Panc1 (cell line): ENCODE results near the gene N4BP2L2. TPM values are rescaled to one million over a fixed set of nuclear protein-coding genes. Genes with fewer than 3 reads are reported as not detected.

Source experiments
- ATAC-seq: fragments of 200-7000 bp; cut with Tn5 transposase; 2 replicates; pipeline ENCODE4 v1.9.1; 2020; ENCODE audit warnings: mild to moderate bottlenecking, moderate library complexity
- BruUV-seq: library from RNA; stranded (reverse); fragments of 400-500 nt; replicated peaks from 2 replicates; lab custom pipeline; 2021; lab: Mats Ljungman, UMichigan
- CTCF ChIA-PET: fragments of 300-600 bp; sonication (Branson Sonifier 250); formaldehyde crosslinking; loops from one replicate; lab custom pipeline; 2022; ENCODE audit warnings: antibody characterized with exemption; lab: Charles Lee
- POLR2A ChIA-PET: fragments of 300-600 bp; sonication (Branson Sonifier 250); formaldehyde crosslinking; loops from one replicate; lab custom pipeline; 2022; ENCODE audit warnings: antibody characterized with exemption; lab: Charles Lee
- DNase-seq: peaks from one replicate; pipeline ENCODE4 v3.0.0-alpha.2; 2010; ENCODE audit warnings: low read depth, low spot score
- H3K27ac ChIP-seq: 2 replicates; pipeline ENCODE4 v1.5.1; 2011; ENCODE audit warnings: mild to moderate bottlenecking, low read length, inconsistent platforms
- H3K27me3 ChIP-seq: fragments of 200-500 bp; sonication (Bioruptor generic); 2 replicates; pipeline ENCODE4 v1.6.0; 2014; ENCODE audit warnings: low read length, inconsistent platforms; ENCODE audit not compliant: control insufficient read depth, insufficient read depth
- H3K36me3 ChIP-seq: fragments of 200-500 bp; sonication (Bioruptor generic); 2 replicates; pipeline ENCODE4 v1.5.1; 2014; ENCODE audit warnings: inconsistent platforms, mild to moderate bottlenecking, low read length, moderate library complexity; ENCODE audit not compliant: control insufficient read depth, insufficient read depth
- H3K4me1 ChIP-seq: 2 replicates; pipeline ENCODE4 v1.5.1; 2011; ENCODE audit warnings: inconsistent platforms, mild to moderate bottlenecking, low read length, moderate library complexity; ENCODE audit not compliant: control insufficient read depth, insufficient read depth
- H3K4me3 ChIP-seq, 2 experiments: 2 replicates each; pipeline ENCODE4 v1.5.1; 2011 to 2012; ENCODE audit warnings: low read depth in 2 of 2, low read length in 2 of 2, mild to moderate bottlenecking in 2 of 2, inconsistent platforms in 1 of 2, moderate library complexity in 1 of 2
- H3K9me3 ChIP-seq: fragments of 200-500 bp; sonication (Bioruptor generic); 2 replicates; pipeline ENCODE4 v1.5.1; 2014; ENCODE audit warnings: low read depth, mild to moderate bottlenecking, inconsistent platforms, low read length, moderate library complexity; ENCODE audit not compliant: control insufficient read depth, insufficient read depth
- POLR2AphosphoS5 ChIP-seq: IDR thresholded peaks from 2 replicates; pipeline ENCODE4 v1.6.1; 2012; ENCODE audit warnings: mild to moderate bottlenecking, low read depth, low read length, moderate library complexity
- SIN3A ChIP-seq: IDR thresholded peaks from 2 replicates; pipeline ENCODE4 v1.6.1; 2012; ENCODE audit warnings: low read depth, mild to moderate bottlenecking, low read length, moderate library complexity, borderline replicate concordance; ENCODE audit not compliant: insufficient read depth
- TCF7L2 ChIP-seq: IDR thresholded peaks from 2 replicates; pipeline ENCODE4 v1.6.1; 2011; ENCODE audit warnings: mild to moderate bottlenecking, low read depth, low read length, inconsistent platforms
- in situ Hi-C: cut with HindIII; loops from 2 replicates; pipeline ENCODE4 v1.10.0; 2016; ENCODE audit warnings: low sequenced_read_pairs, low pct_unique_long_range_greater_than_20kb
- intact Hi-C: fragments of 100-400 bp; cut with micrococcal nuclease; formaldehyde crosslinking; loops from one replicate; pipeline ENCODE4 v1.10.0; 2022; ENCODE audit not compliant: unreplicated experiment
- total RNA-seq: library from RNA; stranded (reverse); gene quantifications from one replicate; pipeline ENCODE4 v1.2.1, GENCODE V29; 2021; ENCODE audit not compliant: unreplicated experiment
- TF ChIP-seq, protein P1 (sequence below), 2 experiments: IDR thresholded peaks; 2 replicates each; pipeline ENCODE4 v1.6.1; 2011 to 2012; ENCODE audit warnings: low read depth in 2 of 2, control low read depth in 1 of 2, low read length in 1 of 2, mild to moderate bottlenecking in 1 of 2, moderate library complexity in 1 of 2; ENCODE audit not compliant: insufficient read depth in 1 of 2
- TF ChIP-seq, protein P2 (sequence below): fragments of 450-650 bp; IDR thresholded peaks from 2 replicates; pipeline ENCODE4 v1.5.1; 2017; ENCODE audit warnings: mild to moderate bottlenecking

Gene N4BP2L2
- total RNA-seq, 1 experiment from 2014 or later, result 43.8 TPM

DNA sequence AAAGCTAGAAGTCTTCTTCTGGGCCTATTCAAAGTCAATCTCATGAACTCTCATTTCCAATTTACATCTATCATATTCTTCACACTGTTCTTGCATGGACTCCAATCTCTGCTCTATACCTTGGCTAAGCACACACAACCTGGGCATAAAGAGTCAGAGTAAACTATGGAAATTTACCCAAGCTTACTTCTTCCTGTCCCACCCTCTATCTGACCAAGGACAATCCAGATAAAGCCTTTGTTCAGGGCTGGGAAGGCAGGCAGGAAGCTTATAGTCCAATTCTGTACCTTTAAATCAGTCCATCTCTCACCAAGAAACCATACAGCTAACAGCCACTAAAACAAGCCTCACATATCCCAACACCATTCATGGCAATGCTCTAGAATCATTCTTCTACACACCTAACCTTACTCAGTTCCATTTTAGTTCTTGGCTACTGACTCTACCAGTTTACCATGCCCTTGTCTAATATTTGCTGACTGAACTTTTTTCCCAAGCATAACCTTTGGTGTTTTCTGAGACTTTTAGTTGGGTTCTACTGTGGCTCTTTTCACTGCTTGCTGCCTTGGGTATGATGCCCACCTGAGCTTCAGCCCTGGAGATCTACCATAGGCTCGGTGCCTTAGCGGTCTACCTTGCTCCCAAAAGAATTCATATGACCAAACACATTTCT lies 38.9 kb downstream of the N4BP2L2 start:
- TSS peak; percentile 18 for BruUV-seq
- no peaks in the 10 kb centered on the region for H3K27me3 ChIP-seq
- POLR2A ChIA-PET, result no interaction called here
- H3K9me3 ChIP-seq, result no peaks in the 10 kb centered on the region
- in situ Hi-C loops (no loop called here), intact Hi-C loops (no loop called here)
- CTCF ChIA-PET, result no interaction called here
- H3K36me3 ChIP-seq, result no peaks in the 10 kb centered on the region
- DNase-seq, result no peak
- no peaks in the 10 kb centered on the region for H3K4me1 ChIP-seq
- TF ChIP-seq, protein P1, sequence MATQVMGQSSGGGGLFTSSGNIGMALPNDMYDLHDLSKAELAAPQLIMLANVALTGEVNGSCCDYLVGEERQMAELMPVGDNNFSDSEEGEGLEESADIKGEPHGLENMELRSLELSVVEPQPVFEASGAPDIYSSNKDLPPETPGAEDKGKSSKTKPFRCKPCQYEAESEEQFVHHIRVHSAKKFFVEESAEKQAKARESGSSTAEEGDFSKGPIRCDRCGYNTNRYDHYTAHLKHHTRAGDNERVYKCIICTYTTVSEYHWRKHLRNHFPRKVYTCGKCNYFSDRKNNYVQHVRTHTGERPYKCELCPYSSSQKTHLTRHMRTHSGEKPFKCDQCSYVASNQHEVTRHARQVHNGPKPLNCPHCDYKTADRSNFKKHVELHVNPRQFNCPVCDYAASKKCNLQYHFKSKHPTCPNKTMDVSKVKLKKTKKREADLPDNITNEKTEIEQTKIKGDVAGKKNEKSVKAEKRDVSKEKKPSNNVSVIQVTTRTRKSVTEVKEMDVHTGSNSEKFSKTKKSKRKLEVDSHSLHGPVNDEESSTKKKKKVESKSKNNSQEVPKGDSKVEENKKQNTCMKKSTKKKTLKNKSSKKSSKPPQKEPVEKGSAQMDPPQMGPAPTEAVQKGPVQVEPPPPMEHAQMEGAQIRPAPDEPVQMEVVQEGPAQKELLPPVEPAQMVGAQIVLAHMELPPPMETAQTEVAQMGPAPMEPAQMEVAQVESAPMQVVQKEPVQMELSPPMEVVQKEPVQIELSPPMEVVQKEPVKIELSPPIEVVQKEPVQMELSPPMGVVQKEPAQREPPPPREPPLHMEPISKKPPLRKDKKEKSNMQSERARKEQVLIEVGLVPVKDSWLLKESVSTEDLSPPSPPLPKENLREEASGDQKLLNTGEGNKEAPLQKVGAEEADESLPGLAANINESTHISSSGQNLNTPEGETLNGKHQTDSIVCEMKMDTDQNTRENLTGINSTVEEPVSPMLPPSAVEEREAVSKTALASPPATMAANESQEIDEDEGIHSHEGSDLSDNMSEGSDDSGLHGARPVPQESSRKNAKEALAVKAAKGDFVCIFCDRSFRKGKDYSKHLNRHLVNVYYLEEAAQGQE (IDR thresholded peaks at IDR 0.05; ENCODE audit: insufficient read depth in 1 of 2, low read depth in 2 of 2, low read length in 1 of 2), result no peak
- no peak for TF ChIP-seq TCF7L2
- no peak for TF ChIP-seq SIN3A
- no peak for TF ChIP-seq POLR2AphosphoS5
- TF ChIP-seq, protein P2, sequence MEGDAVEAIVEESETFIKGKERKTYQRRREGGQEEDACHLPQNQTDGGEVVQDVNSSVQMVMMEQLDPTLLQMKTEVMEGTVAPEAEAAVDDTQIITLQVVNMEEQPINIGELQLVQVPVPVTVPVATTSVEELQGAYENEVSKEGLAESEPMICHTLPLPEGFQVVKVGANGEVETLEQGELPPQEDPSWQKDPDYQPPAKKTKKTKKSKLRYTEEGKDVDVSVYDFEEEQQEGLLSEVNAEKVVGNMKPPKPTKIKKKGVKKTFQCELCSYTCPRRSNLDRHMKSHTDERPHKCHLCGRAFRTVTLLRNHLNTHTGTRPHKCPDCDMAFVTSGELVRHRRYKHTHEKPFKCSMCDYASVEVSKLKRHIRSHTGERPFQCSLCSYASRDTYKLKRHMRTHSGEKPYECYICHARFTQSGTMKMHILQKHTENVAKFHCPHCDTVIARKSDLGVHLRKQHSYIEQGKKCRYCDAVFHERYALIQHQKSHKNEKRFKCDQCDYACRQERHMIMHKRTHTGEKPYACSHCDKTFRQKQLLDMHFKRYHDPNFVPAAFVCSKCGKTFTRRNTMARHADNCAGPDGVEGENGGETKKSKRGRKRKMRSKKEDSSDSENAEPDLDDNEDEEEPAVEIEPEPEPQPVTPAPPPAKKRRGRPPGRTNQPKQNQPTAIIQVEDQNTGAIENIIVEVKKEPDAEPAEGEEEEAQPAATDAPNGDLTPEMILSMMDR, result no peak
- no peak for ATAC-seq
- H3K27ac ChIP-seq, result no peak overlapping the region
- H3K4me3 ChIP-seq, result no peak overlapping the region

DNA sequence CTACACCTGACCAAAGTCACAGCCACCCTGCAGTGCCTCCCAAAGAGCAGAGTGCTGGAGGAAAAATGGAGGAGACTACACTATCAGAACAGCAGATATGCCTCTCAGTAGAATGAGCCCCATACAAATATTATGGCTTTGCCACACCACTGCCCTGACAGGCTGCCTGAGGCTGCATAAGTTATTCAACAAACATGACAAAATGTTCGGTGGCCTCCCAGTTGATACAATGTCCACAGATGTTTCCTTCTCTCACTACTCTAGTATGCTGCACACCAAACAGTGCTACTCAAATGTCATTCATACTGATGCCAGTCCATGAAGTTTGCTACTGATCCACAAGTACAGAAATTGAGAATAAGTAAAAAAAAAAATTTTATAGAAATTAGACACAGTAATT lies 41.0 kb downstream of the N4BP2L2 start:
- ChIA-PET POLR2A (no interaction called here), CTCF (no interaction called here)
- Histone ChIP-seq H3K36me3 (no peaks in the 10 kb centered on the region), H3K27me3 (no peaks in the 10 kb centered on the region), H3K4me3 (no peak overlapping the region), H3K9me3 (no peaks in the 10 kb centered on the region), H3K4me1 (no peaks in the 10 kb centered on the region), H3K27ac (no peak overlapping the region)
- intact Hi-C loops (no loop called here), in situ Hi-C loops (no loop called here)
- TF ChIP-seq, protein P2, result no peak
- TF ChIP-seq SIN3A (no peak), TCF7L2 (no peak), POLR2AphosphoS5 (no peak)
- TF ChIP-seq, protein P1 (IDR thresholded peaks at IDR 0.05; ENCODE audit: insufficient read depth in 1 of 2, low read depth in 2 of 2, low read length in 1 of 2), result no peak
- no TSS peak for BruUV-seq
- ATAC-seq (no peak), DNase-seq (no peak)
